Ovary (tissue), 3 donors: Measurements from ENCODE around the gene MYH15.

ENCODE experiments used
- POLR2A ChIP-seq: fragments of 450-650 bp; IDR thresholded peaks from one replicate; pipeline ENCODE4 v1.6.1; 2017; ENCODE audit warnings: antibody characterized with exemption, mild to moderate bottlenecking, moderate library complexity
- TF ChIP-seq, protein P1 (sequence below), 3 donors: fragments of 450-650 bp in 2 of 3; fragments of 200-600 bp in 1 of 3; IDR thresholded peaks; one replicate each; pipeline versions ENCODE4 v1.5.1 to v1.8.0; 2016 to 2022; ENCODE audit warnings: antibody characterized with exemption in 3 of 3, mild to moderate bottlenecking in 1 of 3
- donor health status: DM: no; HTN: no; CAD: no.

DNA sequence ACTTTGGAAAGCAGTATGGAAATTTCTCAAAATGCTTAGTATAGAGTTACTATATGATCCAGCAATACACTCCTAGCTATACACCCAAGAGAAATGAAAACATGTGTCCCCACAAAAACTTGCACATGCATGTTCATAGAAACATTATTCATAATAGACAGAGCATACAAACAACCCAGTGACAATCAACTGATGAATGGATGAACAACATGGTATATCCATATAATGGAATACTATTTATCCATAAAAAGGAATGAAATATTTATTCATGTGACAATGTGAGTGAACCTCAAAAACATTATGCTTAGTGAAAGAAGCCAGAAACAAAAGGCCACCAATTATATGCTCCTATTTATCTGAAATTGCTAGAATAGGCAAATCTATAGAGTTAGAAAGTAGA is 6.7 kb downstream of the MYH15 start:
- TF ChIP-seq, protein P1, sequence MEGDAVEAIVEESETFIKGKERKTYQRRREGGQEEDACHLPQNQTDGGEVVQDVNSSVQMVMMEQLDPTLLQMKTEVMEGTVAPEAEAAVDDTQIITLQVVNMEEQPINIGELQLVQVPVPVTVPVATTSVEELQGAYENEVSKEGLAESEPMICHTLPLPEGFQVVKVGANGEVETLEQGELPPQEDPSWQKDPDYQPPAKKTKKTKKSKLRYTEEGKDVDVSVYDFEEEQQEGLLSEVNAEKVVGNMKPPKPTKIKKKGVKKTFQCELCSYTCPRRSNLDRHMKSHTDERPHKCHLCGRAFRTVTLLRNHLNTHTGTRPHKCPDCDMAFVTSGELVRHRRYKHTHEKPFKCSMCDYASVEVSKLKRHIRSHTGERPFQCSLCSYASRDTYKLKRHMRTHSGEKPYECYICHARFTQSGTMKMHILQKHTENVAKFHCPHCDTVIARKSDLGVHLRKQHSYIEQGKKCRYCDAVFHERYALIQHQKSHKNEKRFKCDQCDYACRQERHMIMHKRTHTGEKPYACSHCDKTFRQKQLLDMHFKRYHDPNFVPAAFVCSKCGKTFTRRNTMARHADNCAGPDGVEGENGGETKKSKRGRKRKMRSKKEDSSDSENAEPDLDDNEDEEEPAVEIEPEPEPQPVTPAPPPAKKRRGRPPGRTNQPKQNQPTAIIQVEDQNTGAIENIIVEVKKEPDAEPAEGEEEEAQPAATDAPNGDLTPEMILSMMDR (IDR thresholded peaks at IDR 0.05), result no peak
- TF ChIP-seq POLR2A, result no peak
